ENCODE measurements around the gene COL26A1.

- no peak for TF ChIP-seq POLR2A (IDR thresholded peaks at IDR 0.05)
- no peak for TF ChIP-seq CTCF (IDR thresholded peaks at IDR 0.05)
These were observed 188.2 kb downstream of the COL26A1 start for GRCh38 chr7:101550641-101551541.
